BLaER1 treated with 17β-estradiol and CSF1 and Interleukin-3, amounts not matched to agents 10 nM and 100 nM (cell line): ENCODE results near the gene SCARB1.

ENCODE experiments used
- H3K27ac ChIP-seq, 11 experiments: shearing (Covaris generic); formaldehyde crosslinking; 2 replicates each; pipeline ENCODE4 v1.8.1; 2022
- H3K27me3 ChIP-seq, 11 experiments: shearing (Covaris generic); formaldehyde crosslinking; 2 replicates each; pipeline ENCODE4 v1.8.1; 2022
- H3K36me3 ChIP-seq, 11 experiments: shearing (Covaris generic); formaldehyde crosslinking; 2 replicates each; pipeline ENCODE4 v1.8.1; 2022
- H3K4me1 ChIP-seq, 10 experiments: shearing (Covaris generic); formaldehyde crosslinking; 2 replicates each; pipeline ENCODE4 v1.8.1; 2022
- H3K4me2 ChIP-seq, 11 experiments: shearing (Covaris generic); formaldehyde crosslinking; 2 replicates each; pipeline ENCODE4 v1.8.1; 2022
- H3K4me3 ChIP-seq, 10 experiments: shearing (Covaris generic); formaldehyde crosslinking; 2 replicates each; pipeline ENCODE4 v1.8.1; 2022
- H3K9ac ChIP-seq, 11 experiments: shearing (Covaris generic); formaldehyde crosslinking; 2 replicates each; pipeline ENCODE4 v1.8.1; 2022
- H3K9me3 ChIP-seq, 11 experiments: shearing (Covaris generic); formaldehyde crosslinking; replicated peaks in 1 of 11; 2 replicates each; pipeline ENCODE4 v1.8.1; 2022
- H4K20me1 ChIP-seq, 11 experiments: shearing (Covaris generic); formaldehyde crosslinking; 2 replicates each; pipeline ENCODE4 v1.8.1; 2022
- Cebpa-rat ChIP-seq, 11 experiments: shearing (Covaris generic); IDR thresholded peaks; 2 replicates each; pipeline ENCODE4 v1.8.1; 2022

The SCARB1 gene

DNA sequence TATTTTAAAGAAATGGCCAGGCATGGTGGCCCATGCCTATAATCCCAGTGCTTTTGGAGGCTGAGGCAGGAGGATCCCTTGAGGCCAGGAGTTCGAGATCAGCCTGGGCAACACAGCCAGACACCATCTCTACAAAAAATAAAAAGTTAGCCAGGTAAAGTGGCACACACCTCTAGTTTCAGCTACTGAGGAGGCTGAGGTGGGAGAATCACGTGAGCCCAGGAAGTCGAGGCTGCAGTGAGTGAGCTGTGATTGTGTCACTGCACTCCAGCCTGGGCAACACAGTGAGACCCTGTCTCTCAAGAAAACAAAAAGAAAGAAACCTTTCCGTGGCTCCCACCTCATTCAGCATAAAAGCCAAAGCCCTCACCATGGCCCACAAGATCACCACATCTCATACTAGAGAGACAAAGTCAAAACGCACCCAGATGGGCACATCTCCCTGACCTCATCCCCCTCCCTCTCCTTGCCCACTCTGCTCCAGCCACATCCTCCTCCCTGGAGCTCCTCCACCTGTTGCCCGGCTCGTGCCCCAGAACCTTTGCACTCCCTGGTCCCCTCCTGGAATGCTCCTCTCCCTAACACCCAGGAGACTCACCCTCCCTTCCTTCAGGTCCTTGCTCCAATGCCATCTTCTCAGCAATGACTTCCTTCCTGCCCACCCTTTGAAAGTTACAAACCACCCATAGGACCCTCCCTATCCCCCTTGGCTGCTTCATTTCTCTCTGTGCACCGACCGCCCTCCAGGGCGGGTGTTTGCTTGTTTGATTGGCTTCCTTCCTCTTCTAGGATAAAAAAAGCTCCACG is 4.8 kb upstream of the SCARB1 start:
- Histone ChIP-seq H3K27ac (peak overlapping the region; percentile 80 to 96 (median 92)), H3K27me3 (no peaks in the 10 kb centered on the region), H3K4me3 (peak overlapping the region; percentile 37 to 68 (median 52)), H3K9ac (peak overlapping the region; percentile 70 to 87 (median 82)), H3K9me3 (no peaks in the 10 kb centered on the region), H3K4me2 (peak overlapping the region; percentile 79 to 97 (median 90)), H3K36me3 (no peaks in the 10 kb centered on the region), H4K20me1 (no peaks in the 10 kb centered on the region), H3K4me1 (peaks cover 67 to 95% (median 93%) of the 10 kb centered on the region in 10 experiments)
- no peak for TF ChIP-seq Cebpa-rat (IDR thresholded peaks at IDR 0.05)

DNA sequence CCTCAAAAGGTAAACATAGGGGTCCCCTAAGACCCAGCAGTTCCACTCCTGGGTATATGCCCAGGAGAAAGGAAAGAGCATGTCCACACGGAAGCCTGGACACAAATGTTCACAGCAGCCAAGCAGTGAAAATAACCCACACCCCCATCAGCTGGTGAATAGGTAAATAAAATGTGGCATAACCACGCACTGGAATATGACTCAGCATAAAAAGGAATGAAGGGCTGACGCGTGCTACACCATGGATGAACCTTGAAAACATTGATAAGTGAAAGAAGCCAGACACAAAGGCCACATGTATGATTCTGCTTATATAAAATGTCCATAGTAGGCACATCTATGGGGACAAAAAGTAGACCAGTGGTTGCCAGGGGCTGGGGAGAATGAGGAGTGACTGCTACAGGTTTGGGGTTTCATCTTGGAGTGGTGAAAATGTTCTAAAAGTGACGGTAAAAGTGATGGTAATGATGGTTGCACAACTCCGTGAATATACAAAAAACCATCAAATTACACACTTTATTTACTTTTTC is 3.8 kb upstream of the SCARB1 start:
- no peaks in the 10 kb centered on the region for H3K36me3 ChIP-seq
- TF ChIP-seq Cebpa-rat (IDR thresholded peaks at IDR 0.05), result peak in 1 of 11 experiments; percentile 49; a peak in 2 of 22 replicates
- peaks cover 72 to 89% (median 89%) of the 10 kb centered on the region in 10 experiments for H3K4me1 ChIP-seq
- H3K9me3 ChIP-seq, result no peaks in the 10 kb centered on the region
- peak overlapping the region in 9 of 11 experiments; percentile 80 to 96 (median 93); a peak in 18 of 22 replicates for H3K27ac ChIP-seq
- peak overlapping the region in 1 of 10 experiments; percentile 68; a peak in 2 of 20 replicates for H3K4me3 ChIP-seq
- H4K20me1 ChIP-seq, result peaks cover 0 to 7% (median 4%) of the 10 kb centered on the region in 11 experiments; a peak in 13 of 22 replicates
- no peaks in the 10 kb centered on the region for H3K27me3 ChIP-seq
- peak overlapping the region in 4 of 11 experiments; percentile 30 to 84 (median 43); a peak in 5 of 22 replicates for H3K9ac ChIP-seq
- peak overlapping the region; percentile 79 to 97 (median 90) for H3K4me2 ChIP-seq

DNA sequence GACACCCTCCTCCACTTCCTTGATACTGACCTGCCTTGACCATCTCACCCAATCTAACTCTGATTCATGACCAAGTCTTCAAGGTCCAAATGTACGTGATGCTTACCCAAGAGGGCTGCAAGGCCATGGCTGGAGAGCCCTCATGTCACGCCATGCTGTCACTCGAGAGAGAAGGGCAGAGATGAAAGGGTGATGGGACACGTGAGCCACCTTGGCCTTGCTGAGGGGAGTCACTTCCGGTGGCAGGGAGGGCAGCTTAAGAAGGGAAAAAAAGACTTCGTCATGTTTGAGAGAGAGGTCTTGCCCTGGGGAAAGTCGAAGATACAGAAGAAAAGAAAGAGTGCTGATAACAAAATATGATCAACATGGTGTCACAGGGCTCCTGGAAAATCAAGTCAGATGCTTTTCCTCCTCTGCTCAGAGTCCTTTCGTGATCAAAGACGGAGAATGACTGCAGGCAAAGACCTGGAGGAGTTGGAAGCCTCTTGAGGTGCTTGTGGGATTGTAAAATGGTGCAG is 3.3 kb upstream of the SCARB1 start:
- Histone ChIP-seq H3K9me3 (no peaks in the 10 kb centered on the region), H3K27ac (peak overlapping the region in 9 of 11 experiments; percentile 80 to 96 (median 93); a peak in 18 of 22 replicates), H3K4me3 (no peak overlapping the region), H3K4me1 (peaks cover 77 to 89% (median 89%) of the 10 kb centered on the region in 10 experiments), H4K20me1 (peaks cover 4 to 12% (median 9%) of the 10 kb centered on the region in 11 experiments; a peak in 19 of 22 replicates), H3K9ac (peak overlapping the region in 3 of 11 experiments; percentile 30 to 44 (median 42); a peak in 5 of 22 replicates), H3K27me3 (no peaks in the 10 kb centered on the region), H3K4me2 (peak overlapping the region; percentile 79 to 97 (median 90)), H3K36me3 (peaks cover 0 to 2% (median 0%) of the 10 kb centered on the region in 11 experiments; a peak in 5 of 22 replicates)
- no peak for TF ChIP-seq Cebpa-rat (IDR thresholded peaks at IDR 0.05)

DNA sequence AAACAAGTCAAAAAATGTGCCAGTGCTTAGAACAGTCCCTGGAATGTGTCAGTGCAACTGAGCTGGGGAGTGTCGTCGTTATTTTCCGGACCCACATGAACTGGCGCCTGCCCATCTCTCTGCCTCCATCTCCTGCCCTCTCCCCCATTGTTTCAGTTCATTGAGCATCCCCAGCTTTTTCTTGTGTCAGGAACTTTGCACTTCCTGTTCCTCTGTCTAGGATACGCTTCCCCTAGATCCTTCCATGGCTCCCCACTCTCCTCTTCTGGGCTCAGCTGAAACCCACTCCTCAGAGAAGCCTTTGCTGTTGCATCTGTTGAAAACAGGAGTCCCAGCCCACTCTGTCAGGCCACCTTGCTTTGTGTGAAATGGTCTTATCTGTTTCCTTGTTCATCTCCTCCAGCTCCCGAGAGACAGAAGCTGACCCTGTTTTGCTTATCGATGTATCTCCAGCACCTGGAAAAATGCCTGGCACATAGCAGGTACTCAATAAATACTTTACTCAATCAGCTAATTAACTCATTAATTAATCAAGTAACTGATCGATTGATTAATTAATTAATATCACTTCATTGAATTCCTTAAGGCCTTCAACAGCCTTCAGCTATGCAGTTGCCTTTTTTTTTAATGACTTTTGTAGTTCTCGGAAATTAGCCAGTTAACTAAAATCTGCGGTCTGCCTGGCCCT is 2.7 kb upstream of the SCARB1 start:
- H3K27ac ChIP-seq, result peak overlapping the region in 10 of 11 experiments; percentile 20 to 96 (median 92); a peak in 18 of 22 replicates
- H3K9me3 ChIP-seq, result no peaks in the 10 kb centered on the region
- peaks cover 6 to 18% (median 15%) of the 10 kb centered on the region in 11 experiments; a peak in 20 of 22 replicates for H4K20me1 ChIP-seq
- H3K9ac ChIP-seq, result peak overlapping the region in 4 of 11 experiments; percentile 4 to 37 (median 11); a peak in 4 of 22 replicates
- H3K4me2 ChIP-seq, result peak overlapping the region; percentile 79 to 97 (median 90)
- no peaks in the 10 kb centered on the region for H3K27me3 ChIP-seq
- H3K4me3 ChIP-seq, result no peak overlapping the region
- H3K36me3 ChIP-seq, result peaks cover 0 to 8% (median 3%) of the 10 kb centered on the region in 11 experiments; a peak in 12 of 22 replicates
- peaks cover 83 to 89% (median 89%) of the 10 kb centered on the region in 10 experiments for H3K4me1 ChIP-seq
- TF ChIP-seq Cebpa-rat (IDR thresholded peaks at IDR 0.05), result no peak

DNA sequence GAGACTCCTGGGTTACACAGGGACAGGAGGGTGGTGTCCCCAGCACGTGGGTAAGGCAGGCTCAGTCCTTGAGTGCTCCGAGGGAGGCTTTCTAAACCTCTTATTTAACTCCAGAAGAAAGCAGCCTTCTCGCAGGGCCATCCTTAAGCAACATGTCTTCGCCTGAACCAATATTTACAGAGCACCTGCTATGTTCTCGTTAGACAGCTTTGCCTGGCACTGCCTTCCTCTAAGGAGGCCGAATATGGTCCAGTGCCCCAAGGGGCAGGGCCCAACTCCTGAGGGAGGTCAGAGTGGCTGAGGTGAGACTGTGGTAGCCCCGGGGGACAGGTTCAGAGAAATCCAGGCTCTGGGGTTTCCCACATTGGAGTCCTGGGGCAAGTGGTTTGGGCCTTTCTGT is 2.1 kb upstream of the SCARB1 start:
- Histone ChIP-seq H3K36me3 (peaks cover 0 to 14% (median 9%) of the 10 kb centered on the region in 11 experiments; a peak in 14 of 22 replicates), H4K20me1 (peaks cover 6 to 24% (median 20%) of the 10 kb centered on the region in 11 experiments; a peak in 20 of 22 replicates), H3K27ac (peak overlapping the region in 10 of 11 experiments; percentile 20 to 96 (median 92); a peak in 17 of 22 replicates), H3K4me2 (peak overlapping the region; percentile 79 to 97 (median 90)), H3K4me1 (peaks cover 86 to 89% (median 88%) of the 10 kb centered on the region in 10 experiments), H3K27me3 (no peaks in the 10 kb centered on the region), H3K9me3 (no peaks in the 10 kb centered on the region), H3K9ac (peak overlapping the region in 7 of 11 experiments; percentile 4 to 37 (median 25); a peak in 7 of 22 replicates), H3K4me3 (no peak overlapping the region)
- no peak for TF ChIP-seq Cebpa-rat (IDR thresholded peaks at IDR 0.05)

DNA sequence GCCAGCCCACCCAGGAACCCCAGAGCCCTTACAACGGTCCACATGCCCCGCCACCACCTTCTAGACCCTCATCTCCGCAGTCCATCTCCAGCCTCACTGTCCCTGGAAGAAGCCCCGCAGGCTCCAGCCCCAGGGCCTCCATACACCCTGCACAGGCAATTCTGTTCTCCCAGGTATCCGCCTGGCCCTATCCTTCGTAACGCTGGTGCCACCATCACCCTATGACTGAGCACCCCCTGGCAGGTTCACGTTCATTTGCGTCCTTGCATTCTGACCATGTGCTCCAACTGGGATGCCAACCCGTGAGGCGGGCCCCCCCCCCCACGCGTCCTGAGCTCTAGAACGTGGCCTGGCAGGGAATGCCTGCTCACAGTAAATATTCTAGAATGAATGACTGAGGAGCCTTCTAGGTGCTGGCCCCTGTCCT is 675 bp upstream of the SCARB1 start:
- H3K4me2 ChIP-seq, result peak overlapping the region; percentile 79 to 97 (median 87)
- peaks cover 81 to 89% (median 85%) of the 10 kb centered on the region in 10 experiments for H3K4me1 ChIP-seq
- peak overlapping the region; percentile 78 to 96 (median 92) for H3K27ac ChIP-seq
- H3K36me3 ChIP-seq, result peaks cover 6 to 28% (median 23%) of the 10 kb centered on the region in 11 experiments
- H3K9me3 ChIP-seq, result no peaks in the 10 kb centered on the region
- H3K27me3 ChIP-seq, result no peaks in the 10 kb centered on the region
- peak overlapping the region in 7 of 10 experiments; percentile 10 to 92 (median 84); a peak in 7 of 20 replicates for H3K4me3 ChIP-seq
- peak overlapping the region; percentile 71 to 95 (median 91) for H3K9ac ChIP-seq
- peaks cover 6 to 38% (median 32%) of the 10 kb centered on the region in 11 experiments; a peak in 20 of 22 replicates for H4K20me1 ChIP-seq
- TF ChIP-seq Cebpa-rat (IDR thresholded peaks at IDR 0.05), result no peak

DNA sequence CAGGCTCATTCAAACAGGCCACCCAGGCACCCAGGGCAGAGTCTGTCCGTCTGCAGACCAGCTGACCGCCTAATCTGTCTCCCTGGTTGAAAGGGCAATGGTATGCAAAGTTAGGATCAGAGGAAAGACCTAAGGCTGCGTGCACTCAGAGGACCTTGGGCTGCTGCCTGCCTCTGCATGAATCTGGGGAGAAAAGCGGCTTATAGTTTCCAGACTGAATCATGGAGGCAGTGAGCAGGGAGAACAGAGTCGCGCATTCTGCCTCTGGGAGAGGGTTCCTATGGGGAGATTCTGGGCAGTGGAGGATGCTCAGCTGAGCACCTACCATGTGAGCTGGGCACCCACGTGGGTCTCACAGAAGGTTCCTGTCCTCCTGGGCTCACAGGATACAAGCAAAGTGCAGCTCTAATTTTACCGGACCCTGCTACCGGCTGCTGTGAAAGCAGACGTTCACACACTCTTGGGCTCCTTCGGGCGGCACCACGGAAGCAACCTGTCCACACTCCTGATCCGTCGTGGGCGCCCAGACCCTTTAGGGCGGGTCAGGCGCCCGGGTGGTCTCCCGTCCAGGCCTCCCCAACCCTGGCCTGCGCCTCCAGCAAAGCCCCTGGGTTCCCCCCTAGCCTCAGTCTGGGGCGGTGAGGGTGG is 772 bp downstream of the SCARB1 start:
- Histone ChIP-seq H3K4me1 (peaks cover 74 to 85% (median 78%) of the 10 kb centered on the region in 10 experiments), H4K20me1 (peaks cover 6 to 53% (median 42%) of the 10 kb centered on the region in 11 experiments; a peak in 20 of 22 replicates), H3K36me3 (peaks cover 9 to 40% (median 36%) of the 10 kb centered on the region in 11 experiments), H3K4me2 (peak overlapping the region; percentile 85 to 99 (median 97)), H3K9ac (peak overlapping the region; percentile 83 to 95 (median 92)), H3K27ac (peak overlapping the region; percentile 60 to 96 (median 92)), H3K9me3 (no peaks in the 10 kb centered on the region), H3K4me3 (peak overlapping the region; percentile 84 to 96 (median 91)), H3K27me3 (no peaks in the 10 kb centered on the region)
- no peak for TF ChIP-seq Cebpa-rat (IDR thresholded peaks at IDR 0.05)
